Adrenal gland (tissue), 12 donors: ENCODE data around the gene DLGAP4. TPM values are rescaled to one million over a fixed set of nuclear protein-coding genes. Genes with fewer than 3 reads are reported as not detected.

Experiments
- DNase-seq, 7 donors: peaks; one replicate each; pipeline ENCODE4 v3.0.0-alpha.2; 2019 to 2020
- H3K27ac ChIP-seq, 5 donors: fragments of 200-600 bp; sonication (generic) in 4 of 5; 1 replicate in 3 of 5; 2 replicates in 2 of 5; pipeline versions ENCODE4 v1.5.1 to v1.8.0; 2016 to 2020; ENCODE audit warnings: mild to moderate bottlenecking in 1 of 5
- H3K27me3 ChIP-seq: fragments of 200-600 bp; 2 replicates; pipeline ENCODE4 v1.8.0; 2021
- H3K36me3 ChIP-seq, 2 donors: fragments of 200-600 bp; replicated peaks in 1 of 2; 1 replicate in 1 of 2; 2 replicates in 1 of 2; pipeline versions ENCODE4 v1.5.1 to v1.8.0; 2018 to 2022
- H3K4me1 ChIP-seq, 2 donors: fragments of 200-600 bp; replicated peaks in 1 of 2; 1 replicate in 1 of 2; 2 replicates in 1 of 2; pipeline versions ENCODE4 v1.5.1 to v1.8.0; 2018 to 2021
- H3K4me3 ChIP-seq, 4 donors: fragments of 200-600 bp; sonication (generic) in 3 of 4; one replicate each; pipeline ENCODE4 v1.5.1; 2016 to 2018
- H3K9me3 ChIP-seq, 3 donors: fragments of 200-600 bp; sonication (generic) in 1 of 3; replicated peaks in 1 of 3; 1 replicate in 2 of 3; 2 replicates in 1 of 3; pipeline versions ENCODE4 v1.5.1 to v1.8.0; 2016 to 2021
- CTCF ChIP-seq, 6 experiments: fragments of 450-650 bp in 4 of 6; fragments of 200-600 bp in 2 of 6; sonication (generic) in 1 of 6; IDR thresholded peaks; 1 replicate in 5 of 6; 2 replicates in 1 of 6; pipeline versions ENCODE4 v1.5.1 to v1.8.0; 2016 to 2021; ENCODE audit warnings: antibody characterized with exemption in 6 of 6, mild to moderate bottlenecking in 2 of 6, moderate library complexity in 1 of 6
- POLR2A ChIP-seq, 2 donors: fragments of 450-650 bp; IDR thresholded peaks; one replicate each; pipeline ENCODE4 v1.6.1; 2017; ENCODE audit warnings: antibody characterized with exemption in 2 of 2, mild to moderate bottlenecking in 2 of 2, moderate library complexity in 1 of 2
- WGBS, 4 donors: extraction: QIAGEN DNeasy Blood & Tissue Kit in 2 of 4; methylation state at CpG; one replicate each; pipeline versions ENCODE4 v1.1.5 to v1.1.7; 2013 to 2017; 5-methylcytosine and 5-hydroxymethylcytosine counted together
- intact Hi-C, 2 donors: fragments of 100-400 bp; cut with DNase I; formaldehyde crosslinking; loops; one replicate each; pipeline versions ENCODE4 v1.14.1 to v1.15.0; 2022 to 2023
- polyA plus RNA-seq, 3 donors: library from polyadenylated mRNA; stranded (reverse); fragments of 200-250 nt in 2 of 3; fragments of 350-450 nt in 1 of 3; fragmentation: Illumina TruSeq in 1 of 3; extraction: RNeasy Lipid Tissue Mini Kit (QIAGEN cat#74804) in 1 of 3; gene quantifications; one replicate each; pipeline ENCODE4 v1.2.3, GENCODE V29; 2013 to 2014
- total RNA-seq, 9 donors: library from RNA; depleted of rRNA in 4 of 9; stranded (reverse); fragments of >200 nt in 4 of 9; fragments of 120-200 nt in 1 of 9; fragmentation: NEBNext Ultra II Directional in 1 of 9; extraction: Animal tissue kit (Norgen Biotek cat#: 25700) in 1 of 9; gene quantifications; one replicate each; pipeline versions ENCODE4 v1.1.0 to v1.2.4, GENCODE V29; 2013 to 2023
- donor health status: healthy with polysubstance abuse.
- donor health status: Bipolar disorder and iron deficiency.
- donor health status: DM: yes; HTN: yes; CAD: no.
- donor health status: DM: no; HTN: no; CAD: no.
- donor health status: DM: no; HTN: no; CAD: no.
- donor health status: DM: yes; HTN: yes; CAD: no.

The DLGAP4 gene
- total and polyA plus RNA-seq, 12 donors: 13.5 to 95.2 (median 64.0) TPM

GRCh38 chr20:36418711-36419110, 112.6 kb downstream of the DLGAP4 start:
- TF ChIP-seq POLR2A (IDR thresholded peaks at IDR 0.05) (no peak), CTCF (IDR thresholded peaks at IDR 0.05) (no peak)
- H3K27me3 ChIP-seq: no peaks in the 10 kb centered on the region
- 71 to 87% (median 79%) methylated on average over 3 to 7 of the region's 7 CpGs for WGBS, 4 donors
- H3K4me3 ChIP-seq: no peak overlapping the region
- no peak overlapping the region for H3K27ac ChIP-seq
- H3K4me1 ChIP-seq: no peaks in the 10 kb centered on the region
- no peaks in the 10 kb centered on the region for H3K9me3 ChIP-seq
- DNase-seq: no peak
- intact Hi-C loops: no loop called here
- H3K36me3 ChIP-seq: no peaks in the 10 kb centered on the region

- Histone ChIP-seq H3K27me3 (no peaks in the 10 kb centered on the region), H3K36me3 (no peaks in the 10 kb centered on the region), H3K4me1 (no peaks in the 10 kb centered on the region), H3K27ac (no peak overlapping the region), H3K9me3 (no peaks in the 10 kb centered on the region), H3K4me3 (no peak overlapping the region)
- DNase-seq: no peak
- no peak for TF ChIP-seq CTCF (IDR thresholded peaks at IDR 0.05)
- no peak for TF ChIP-seq POLR2A (IDR thresholded peaks at IDR 0.05)
- intact Hi-C loops: no loop called here
- WGBS, 4 donors: 61 to 71% (median 68%) methylated on average over 13 of the region's 13 CpGs
Measured at GRCh38 chr20:36421641-36422040, 115.5 kb downstream of the DLGAP4 start.

- Histone ChIP-seq H3K36me3 (no peaks in the 10 kb centered on the region), H3K9me3 (no peaks in the 10 kb centered on the region), H3K4me3 (no peak overlapping the region), H3K27ac (no peak overlapping the region), H3K27me3 (no peaks in the 10 kb centered on the region), H3K4me1 (no peaks in the 10 kb centered on the region)
- no peak for TF ChIP-seq POLR2A (IDR thresholded peaks at IDR 0.05)
- no peak for TF ChIP-seq CTCF (IDR thresholded peaks at IDR 0.05)
- intact Hi-C loops: no loop called here
- WGBS, 4 donors: 49 to 81% (median 65%) methylated on average over 3 of the region's 3 CpGs
- no peak for DNase-seq
Measured at GRCh38 chr20:36424314-36424713, 118.2 kb downstream of the DLGAP4 start.

GRCh38 chr20:36425166-36425565, 119.0 kb downstream of the DLGAP4 start:
- 66 to 75% (median 70%) methylated on average over 4 of the region's 4 CpGs for WGBS, 4 donors
- H3K27me3 ChIP-seq: no peaks in the 10 kb centered on the region
- H3K27ac ChIP-seq: no peak overlapping the region
- intact Hi-C loops: no loop called here
- no peak overlapping the region for H3K4me3 ChIP-seq
- DNase-seq: no peak
- TF ChIP-seq CTCF (IDR thresholded peaks at IDR 0.05) (no peak), POLR2A (IDR thresholded peaks at IDR 0.05) (no peak)
- no peaks in the 10 kb centered on the region for H3K36me3 ChIP-seq
- H3K4me1 ChIP-seq: no peaks in the 10 kb centered on the region
- no peaks in the 10 kb centered on the region for H3K9me3 ChIP-seq
